K562 (cell line): ENCODE data around the gene ARHGEF16. TPM values are rescaled to one million over a fixed set of nuclear protein-coding genes. Genes with fewer than 3 reads are reported as not detected.
A peak's percentile ranks its signal among the peaks of the same experiment; 100 is the strongest.

Source experiments
- CLOCK ChIP-seq: fragments of 250-450 bp; sonication (Bioruptor Pico); IDR thresholded peaks from 2 replicates; pipeline ENCODE4 v1.4.0; 2020; ENCODE audit warnings: mild to moderate bottlenecking, moderate library complexity, borderline replicate concordance
- EP400 ChIP-seq: fragments of 450-650 bp; IDR thresholded peaks from 2 replicates; pipeline ENCODE4 v1.6.1; 2017; ENCODE audit warnings: antibody characterized with exemption, mild to moderate bottlenecking, moderate library complexity
- FOXA3 ChIP-seq, 2 experiments: fragments of 450-650 bp in 1 of 2; sonication (generic) in 1 of 2; formaldehyde crosslinking; IDR thresholded peaks in 1 of 2; conservative IDR thresholded peaks in 1 of 2; 2 replicates each; pipeline versions ENCODE4 v1.4.0 to v1.8.0; 2020 to 2022; ENCODE audit warnings: mild to moderate bottlenecking in 2 of 2, missing genetic modification reagents in 1 of 2
- NUFIP1 ChIP-seq: fragments of 450-650 bp; IDR thresholded peaks from 2 replicates; pipeline ENCODE4 v1.6.1; 2018; ENCODE audit not compliant: partially characterized antibody
- PYGO2 ChIP-seq: fragments of 450-650 bp; IDR thresholded peaks from 2 replicates; pipeline ENCODE4 v1.6.1; 2016; ENCODE audit warnings: mild to moderate bottlenecking, missing genetic modification characterization, moderate library complexity, missing compliant biosample characterization
- SRF ChIP-seq, 2 experiments: fragments of 250-450, 450-650 bp in 1 of 2; sonication (Bioruptor Pico) in 1 of 2; sonication (generic) in 1 of 2; formaldehyde crosslinking; IDR thresholded peaks; 2 replicates each; pipeline versions ENCODE4 v1.5.0 to v1.5.1; 2020 to 2022; ENCODE audit warnings: mild to moderate bottlenecking in 1 of 2, missing genetic modification reagents in 1 of 2
- SRSF3 ChIP-seq: fragments of 200-400 bp; formaldehyde crosslinking; IDR thresholded peaks from 2 replicates; pipeline ENCODE4 v1.6.1; 2016; ENCODE audit warnings: mild to moderate bottlenecking, low read length, moderate library complexity; ENCODE audit not compliant: insufficient read depth
- ZNF586 ChIP-seq: fragments of 450-650 bp; formaldehyde crosslinking; conservative IDR thresholded peaks from 2 replicates; pipeline ENCODE4 v1.4.0; 2020; ENCODE audit warnings: mild to moderate bottlenecking, moderate library complexity
- ZNF764 ChIP-seq: fragments of 250-450 bp; sonication (Bioruptor Pico); IDR thresholded peaks from 2 replicates; pipeline ENCODE4 v1.4.0; 2020; ENCODE audit warnings: low read depth, mild to moderate bottlenecking, moderate library complexity
- polyA plus RNA-seq, 8 experiments: library from polyadenylated mRNA; depleted of rRNA in 4 of 8; stranded (reverse) in 5 of 8; unstranded in 3 of 8; fragments of >200 nt; fragmentation: Nextera tagmentation in 2 of 8; fragmentation: Illumina TruSeq in 1 of 8; extraction: Ambion mirVana in 2 of 8; extraction: Trizol in 1 of 8; gene quantifications; 2 replicates each; pipeline versions ENCODE4 v1.2.1 to v1.2.3, GENCODE V29; 2011 to 2014; ENCODE audit warnings: inconsistent platforms in 1 of 8, missing spikeins in 1 of 8
- total RNA-seq, 7 experiments: library from RNA; depleted of rRNA in 6 of 7; stranded (reverse); fragments of >200 nt in 6 of 7; fragmentation: Illumina TruSeq in 2 of 7; extraction: Trizol in 2 of 7; gene quantifications; 2 replicates each; pipeline versions ENCODE4 v1.2.1 to v1.2.3, GENCODE V29; 2011 to 2021; ENCODE audit warnings: low replicate concordance in 1 of 7
- TF ChIP-seq, protein P1 (sequence below): fragments of 250-450 bp; sonication (Bioruptor Pico); IDR thresholded peaks from 2 replicates; pipeline ENCODE4 v1.5.0; 2021
- TF ChIP-seq, protein P2 (sequence below): sonication (generic); formaldehyde crosslinking; IDR thresholded peaks from 2 replicates; pipeline ENCODE4 v1.8.1; 2022; ENCODE audit warnings: missing genetic modification reagents
- TF ChIP-seq, protein P3 (sequence below): sonication (generic); formaldehyde crosslinking; IDR thresholded peaks from 2 replicates; pipeline ENCODE4 v1.8.0; 2022; ENCODE audit warnings: missing genetic modification reagents, mild to moderate bottlenecking, moderate library complexity, borderline replicate concordance
- TF ChIP-seq, protein P4 (sequence below): fragments of 250-450 bp; sonication (Bioruptor Pico); IDR thresholded peaks from 2 replicates; pipeline ENCODE4 v1.4.0; 2020

The ARHGEF16 gene
- total and polyA plus RNA-seq, 9 of the 15 experiments (the other 6 are each of a cell fraction or from before 2014, with no cell fraction given) = 0.15 to 1.2 (median 0.49) TPM; not detected in 2

DNA sequence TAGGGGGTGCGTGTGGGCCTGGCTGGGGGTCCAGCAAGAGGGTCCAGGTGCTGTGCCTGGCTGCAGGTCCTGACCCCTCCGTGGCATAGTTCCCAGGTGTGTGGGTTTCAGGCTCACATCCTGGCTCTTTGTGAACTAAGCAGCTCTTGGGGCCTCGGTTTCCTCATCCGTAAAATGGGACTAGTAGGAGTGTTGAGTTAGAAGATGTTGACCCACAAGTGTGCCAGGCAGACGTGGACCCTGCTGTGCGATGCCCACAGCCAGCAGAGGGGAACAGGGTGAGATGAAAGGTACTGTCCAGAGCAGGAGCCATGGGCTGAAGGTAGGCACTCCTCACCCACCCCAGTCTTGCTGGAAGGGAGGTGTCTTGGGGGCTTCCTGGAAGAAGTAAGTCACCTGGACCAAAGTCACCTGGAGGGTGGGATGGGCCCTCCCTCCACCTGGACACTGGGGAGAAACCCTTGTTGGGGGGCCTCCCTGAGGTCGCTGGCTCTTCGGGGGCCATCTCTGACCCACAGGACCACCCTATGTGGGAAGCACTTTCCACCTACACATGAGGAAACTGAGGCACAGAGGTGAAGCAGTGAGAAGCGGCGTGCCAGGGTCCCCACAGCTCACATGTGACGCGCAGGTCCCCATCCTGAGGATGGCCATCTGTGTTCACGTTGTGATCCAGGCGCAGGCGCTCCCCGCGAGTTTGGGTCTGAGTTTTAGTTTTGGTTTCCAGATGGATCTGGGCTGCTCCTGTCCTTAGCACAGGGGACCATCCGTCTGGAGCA lies 1.4 kb downstream of the ARHGEF16 start (continued):
- TF ChIP-seq FOXA3 (CRISPR knock-in tag; conservative IDR thresholded peaks at IDR 0.05 in 1 of 2, IDR thresholded peaks at IDR 0.05 in 1 of 2) = 0 out of 4 replicates have a peak, but pooled peaks of 1 of the 2 experiments have one; percentile 23
- TF ChIP-seq ZNF586 (CRISPR knock-in tag) = no peak
- no peak for TF ChIP-seq NUFIP1
- TF ChIP-seq SRF (CRISPR knock-in tag; IDR thresholded peaks at IDR 0.05) = no peak
- TF ChIP-seq ZNF764 (CRISPR knock-in tag) = no peak
- no peak for TF ChIP-seq PYGO2
- TF ChIP-seq, protein P1, sequence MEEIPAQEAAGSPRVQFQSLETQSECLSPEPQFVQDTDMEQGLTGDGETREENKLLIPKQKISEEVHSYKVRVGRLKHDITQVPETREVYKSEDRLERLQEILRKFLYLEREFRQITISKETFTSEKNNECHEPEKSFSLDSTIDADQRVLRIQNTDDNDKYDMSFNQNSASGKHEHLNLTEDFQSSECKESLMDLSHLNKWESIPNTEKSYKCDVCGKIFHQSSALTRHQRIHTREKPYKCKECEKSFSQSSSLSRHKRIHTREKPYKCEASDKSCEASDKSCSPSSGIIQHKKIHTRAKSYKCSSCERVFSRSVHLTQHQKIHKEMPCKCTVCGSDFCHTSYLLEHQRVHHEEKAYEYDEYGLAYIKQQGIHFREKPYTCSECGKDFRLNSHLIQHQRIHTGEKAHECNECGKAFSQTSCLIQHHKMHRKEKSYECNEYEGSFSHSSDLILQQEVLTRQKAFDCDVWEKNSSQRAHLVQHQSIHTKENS (CRISPR knock-in tag) = no peak
- TF ChIP-seq, protein P2, sequence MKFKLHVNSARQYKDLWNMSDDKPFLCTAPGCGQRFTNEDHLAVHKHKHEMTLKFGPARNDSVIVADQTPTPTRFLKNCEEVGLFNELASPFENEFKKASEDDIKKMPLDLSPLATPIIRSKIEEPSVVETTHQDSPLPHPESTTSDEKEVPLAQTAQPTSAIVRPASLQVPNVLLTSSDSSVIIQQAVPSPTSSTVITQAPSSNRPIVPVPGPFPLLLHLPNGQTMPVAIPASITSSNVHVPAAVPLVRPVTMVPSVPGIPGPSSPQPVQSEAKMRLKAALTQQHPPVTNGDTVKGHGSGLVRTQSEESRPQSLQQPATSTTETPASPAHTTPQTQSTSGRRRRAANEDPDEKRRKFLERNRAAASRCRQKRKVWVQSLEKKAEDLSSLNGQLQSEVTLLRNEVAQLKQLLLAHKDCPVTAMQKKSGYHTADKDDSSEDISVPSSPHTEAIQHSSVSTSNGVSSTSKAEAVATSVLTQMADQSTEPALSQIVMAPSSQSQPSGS (CRISPR knock-in tag) = 0 out of 2 replicates have a peak, but pooled peaks have one; percentile 23
- TF ChIP-seq, protein P3, sequence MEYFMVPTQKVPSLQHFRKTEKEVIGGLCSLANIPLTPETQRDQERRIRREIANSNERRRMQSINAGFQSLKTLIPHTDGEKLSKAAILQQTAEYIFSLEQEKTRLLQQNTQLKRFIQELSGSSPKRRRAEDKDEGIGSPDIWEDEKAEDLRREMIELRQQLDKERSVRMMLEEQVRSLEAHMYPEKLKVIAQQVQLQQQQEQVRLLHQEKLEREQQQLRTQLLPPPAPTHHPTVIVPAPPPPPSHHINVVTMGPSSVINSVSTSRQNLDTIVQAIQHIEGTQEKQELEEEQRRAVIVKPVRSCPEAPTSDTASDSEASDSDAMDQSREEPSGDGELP (CRISPR knock-in tag) = no peak
- no peak for TF ChIP-seq EP400
- TF ChIP-seq SRSF3 = no peak
- TF ChIP-seq, protein P4, sequence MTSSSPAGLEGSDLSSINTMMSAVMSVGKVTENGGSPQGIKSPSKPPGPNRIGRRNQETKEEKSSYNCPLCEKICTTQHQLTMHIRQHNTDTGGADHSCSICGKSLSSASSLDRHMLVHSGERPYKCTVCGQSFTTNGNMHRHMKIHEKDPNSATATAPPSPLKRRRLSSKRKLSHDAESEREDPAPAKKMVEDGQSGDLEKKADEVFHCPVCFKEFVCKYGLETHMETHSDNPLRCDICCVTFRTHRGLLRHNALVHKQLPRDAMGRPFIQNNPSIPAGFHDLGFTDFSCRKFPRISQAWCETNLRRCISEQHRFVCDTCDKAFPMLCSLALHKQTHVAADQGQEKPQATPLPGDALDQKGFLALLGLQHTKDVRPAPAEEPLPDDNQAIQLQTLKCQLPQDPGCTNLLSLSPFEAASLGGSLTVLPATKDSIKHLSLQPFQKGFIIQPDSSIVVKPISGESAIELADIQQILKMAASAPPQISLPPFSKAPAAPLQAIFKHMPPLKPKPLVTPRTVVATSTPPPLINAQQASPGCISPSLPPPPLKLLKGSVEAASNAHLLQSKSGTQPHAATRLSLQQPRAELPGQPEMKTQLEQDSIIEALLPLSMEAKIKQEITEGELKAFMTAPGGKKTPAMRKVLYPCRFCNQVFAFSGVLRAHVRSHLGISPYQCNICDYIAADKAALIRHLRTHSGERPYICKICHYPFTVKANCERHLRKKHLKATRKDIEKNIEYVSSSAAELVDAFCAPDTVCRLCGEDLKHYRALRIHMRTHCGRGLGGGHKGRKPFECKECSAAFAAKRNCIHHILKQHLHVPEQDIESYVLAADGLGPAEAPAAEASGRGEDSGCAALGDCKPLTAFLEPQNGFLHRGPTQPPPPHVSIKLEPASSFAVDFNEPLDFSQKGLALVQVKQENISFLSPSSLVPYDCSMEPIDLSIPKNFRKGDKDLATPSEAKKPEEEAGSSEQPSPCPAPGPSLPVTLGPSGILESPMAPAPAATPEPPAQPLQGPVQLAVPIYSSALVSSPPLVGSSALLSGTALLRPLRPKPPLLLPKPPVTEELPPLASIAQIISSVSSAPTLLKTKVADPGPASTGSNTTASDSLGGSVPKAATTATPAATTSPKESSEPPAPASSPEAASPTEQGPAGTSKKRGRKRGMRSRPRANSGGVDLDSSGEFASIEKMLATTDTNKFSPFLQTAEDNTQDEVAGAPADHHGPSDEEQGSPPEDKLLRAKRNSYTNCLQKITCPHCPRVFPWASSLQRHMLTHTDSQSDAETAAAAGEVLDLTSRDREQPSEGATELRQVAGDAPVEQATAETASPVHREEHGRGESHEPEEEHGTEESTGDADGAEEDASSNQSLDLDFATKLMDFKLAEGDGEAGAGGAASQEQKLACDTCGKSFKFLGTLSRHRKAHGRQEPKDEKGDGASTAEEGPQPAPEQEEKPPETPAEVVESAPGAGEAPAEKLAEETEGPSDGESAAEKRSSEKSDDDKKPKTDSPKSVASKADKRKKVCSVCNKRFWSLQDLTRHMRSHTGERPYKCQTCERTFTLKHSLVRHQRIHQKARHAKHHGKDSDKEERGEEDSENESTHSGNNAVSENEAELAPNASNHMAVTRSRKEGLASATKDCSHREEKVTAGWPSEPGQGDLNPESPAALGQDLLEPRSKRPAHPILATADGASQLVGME = no peak
- no peak for TF ChIP-seq CLOCK
